Measurements from ENCODE around the gene TGFBR3.
A peak's percentile ranks its signal among the peaks of the same experiment; 100 is the strongest.

TGFBR3 gene

GRCh38 chr1:91706140-91706957 lies 179.6 kb downstream of the TGFBR3 start:
- no peak for DNase-seq

GRCh38 chr1:91704746-91705145 lies 181.2 kb downstream of the TGFBR3 start:
- no peak for DNase-seq

- no peak for DNase-seq
These were observed 182.9 kb downstream of the TGFBR3 start for GRCh38 chr1:91703095-91703494.

GRCh38 chr1:91701472-91701869 lies 184.5 kb downstream of the TGFBR3 start:
- DNase-seq = no peak

GRCh38 chr1:91700771-91701471 lies 185.0 kb downstream of the TGFBR3 start:
- DNase-seq = no peak

- no peak for DNase-seq
These were observed 185.6 kb downstream of the TGFBR3 start for GRCh38 chr1:91700332-91700731.

- DNase-seq = no peak
These were observed 186.5 kb downstream of the TGFBR3 start for GRCh38 chr1:91699339-91699974.

- no peak for DNase-seq
These were observed 188.1 kb downstream of the TGFBR3 start for GRCh38 chr1:91697861-91698260.

- peak in 3 of 6 experiments; percentile 56 to 59 (median 59) for DNase-seq
These were observed 188.5 kb downstream of the TGFBR3 start for GRCh38 chr1:91697416-91697815.

- DNase-seq = no peak
These were observed 189.6 kb downstream of the TGFBR3 start for GRCh38 chr1:91696321-91696720.

- DNase-seq = no peak
These were observed 192.4 kb downstream of the TGFBR3 start for GRCh38 chr1:91693557-91693956.

- DNase-seq = no peak
These were observed 194.4 kb downstream of the TGFBR3 start for GRCh38 chr1:91691525-91691924.

- no peak for DNase-seq
These were observed 196.1 kb downstream of the TGFBR3 start for GRCh38 chr1:91689641-91690481.

- no peak for DNase-seq
These were observed 198.5 kb downstream of the TGFBR3 start for GRCh38 chr1:91687452-91687851.

- DNase-seq = no peak
These were observed 200.0 kb downstream of the TGFBR3 start for GRCh38 chr1:91685994-91686393.

GRCh38 chr1:91684481-91685196 lies 201.3 kb downstream of the TGFBR3 start:
- DNase-seq = peak in 2 of 6 experiments; percentile 33 to 36

- DNase-seq = no peak
These were observed 202.4 kb downstream of the TGFBR3 start for GRCh38 chr1:91683598-91683951.

GRCh38 chr1:91682882-91683597 lies 202.9 kb downstream of the TGFBR3 start:
- no peak for DNase-seq

GRCh38 chr1:91680556-91681155 lies 205.3 kb downstream of the TGFBR3 start:
- no peak for DNase-seq

- DNase-seq = no peak
These were observed 206.5 kb downstream of the TGFBR3 start for GRCh38 chr1:91679446-91679845.

GRCh38 chr1:91676030-91676429 lies 209.9 kb downstream of the TGFBR3 start:
- DNase-seq = no peak

All from stimulated activated naive CD4-positive, alpha-beta T cell (primary cell).